Parathyroid adenoma (tissue), 2 donors: ENCODE measurements around the gene ARHGAP24.

Experiments used
- H2AFZ ChIP-seq: fragments of 300-600 bp; sonication (generic); one replicate; pipeline ENCODE4 v1.7.0; 2017; ENCODE audit warnings: antibody characterized with exemption, mild to moderate bottlenecking
- H3K27ac ChIP-seq: fragments of 300-600 bp; sonication (generic); one replicate; pipeline ENCODE4 v1.7.0; 2017
- H3K27me3 ChIP-seq: fragments of 300-600 bp; sonication (generic); one replicate; pipeline ENCODE4 v1.7.0; 2017; ENCODE audit warnings: low read length; ENCODE audit not compliant: control insufficient read depth, insufficient read depth
- H3K36me3 ChIP-seq: fragments of 300-600 bp; sonication (generic); one replicate; pipeline ENCODE4 v1.7.0; 2017; ENCODE audit warnings: low read length; ENCODE audit not compliant: control insufficient read depth, insufficient read depth
- H3K4me1 ChIP-seq: fragments of 300-600 bp; sonication (generic); one replicate; pipeline ENCODE4 v1.7.0; 2017; ENCODE audit warnings: control low read depth
- H3K4me2 ChIP-seq: fragments of 300-600 bp; sonication (generic); one replicate; pipeline ENCODE4 v1.7.0; 2017; ENCODE audit warnings: low read length
- H3K4me3 ChIP-seq: fragments of 300-600 bp; sonication (generic); one replicate; pipeline ENCODE4 v1.7.0; 2017; ENCODE audit warnings: low read depth, low read length
- H3K79me2 ChIP-seq: fragments of 300-600 bp; sonication (generic); one replicate; pipeline ENCODE4 v1.7.0; 2017; ENCODE audit warnings: control low read depth
- H3K9ac ChIP-seq: fragments of 300-600 bp; sonication (generic); one replicate; pipeline ENCODE4 v1.7.0; 2017; ENCODE audit warnings: mild to moderate bottlenecking
- H3K9me3 ChIP-seq: fragments of 300-600 bp; sonication (generic); one replicate; pipeline ENCODE4 v1.7.0; 2017; ENCODE audit warnings: low read length; ENCODE audit not compliant: control insufficient read depth
- TF ChIP-seq, protein P1 (sequence below): fragments of 300-600 bp; sonication (generic); IDR thresholded peaks from one replicate; pipeline ENCODE4 v1.7.0; 2017; ENCODE audit warnings: antibody characterized with exemption, mild to moderate bottlenecking
- donor health status: primary hyperparathyroidism.

The ARHGAP24 gene

DNA sequence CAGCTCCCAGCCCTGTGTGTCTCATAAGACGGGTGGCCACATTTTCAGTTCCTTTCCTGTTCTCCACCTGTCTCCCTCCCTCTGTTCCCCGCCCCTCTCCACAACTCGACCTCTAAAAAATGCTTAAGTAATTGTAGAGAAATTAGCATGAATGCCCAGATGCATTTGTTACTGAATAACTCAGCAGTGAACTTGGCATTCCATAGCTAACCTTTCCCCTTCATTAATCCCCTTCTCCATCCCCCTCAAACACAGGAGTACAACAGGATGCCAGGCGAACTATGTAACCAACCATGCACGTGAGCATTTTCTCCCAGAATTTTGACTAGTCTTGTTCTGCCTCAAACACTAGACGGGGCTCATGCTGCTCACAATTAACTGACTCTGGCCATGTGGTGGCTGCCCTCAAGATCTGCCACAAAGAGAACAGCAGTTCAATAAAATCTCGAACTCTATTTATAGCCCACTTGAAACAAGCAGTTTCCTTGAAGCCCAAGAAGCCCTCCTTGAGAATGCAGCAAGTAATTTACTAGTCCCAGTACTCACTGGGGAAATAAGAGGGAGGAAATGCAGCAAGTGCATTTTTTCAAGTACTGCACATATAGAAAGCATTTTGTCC, 351.2 kb downstream of the ARHGAP24 start:
- no peak overlapping the region for H3K4me3 ChIP-seq
- TF ChIP-seq, protein P1, sequence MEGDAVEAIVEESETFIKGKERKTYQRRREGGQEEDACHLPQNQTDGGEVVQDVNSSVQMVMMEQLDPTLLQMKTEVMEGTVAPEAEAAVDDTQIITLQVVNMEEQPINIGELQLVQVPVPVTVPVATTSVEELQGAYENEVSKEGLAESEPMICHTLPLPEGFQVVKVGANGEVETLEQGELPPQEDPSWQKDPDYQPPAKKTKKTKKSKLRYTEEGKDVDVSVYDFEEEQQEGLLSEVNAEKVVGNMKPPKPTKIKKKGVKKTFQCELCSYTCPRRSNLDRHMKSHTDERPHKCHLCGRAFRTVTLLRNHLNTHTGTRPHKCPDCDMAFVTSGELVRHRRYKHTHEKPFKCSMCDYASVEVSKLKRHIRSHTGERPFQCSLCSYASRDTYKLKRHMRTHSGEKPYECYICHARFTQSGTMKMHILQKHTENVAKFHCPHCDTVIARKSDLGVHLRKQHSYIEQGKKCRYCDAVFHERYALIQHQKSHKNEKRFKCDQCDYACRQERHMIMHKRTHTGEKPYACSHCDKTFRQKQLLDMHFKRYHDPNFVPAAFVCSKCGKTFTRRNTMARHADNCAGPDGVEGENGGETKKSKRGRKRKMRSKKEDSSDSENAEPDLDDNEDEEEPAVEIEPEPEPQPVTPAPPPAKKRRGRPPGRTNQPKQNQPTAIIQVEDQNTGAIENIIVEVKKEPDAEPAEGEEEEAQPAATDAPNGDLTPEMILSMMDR, result no peak
- no peaks in the 10 kb centered on the region for H3K79me2 ChIP-seq
- no peaks in the 10 kb centered on the region for H3K36me3 ChIP-seq
- no peaks in the 10 kb centered on the region for H3K27me3 ChIP-seq
- H3K9ac ChIP-seq, result no peak overlapping the region
- H3K4me1 ChIP-seq, result no peaks in the 10 kb centered on the region
- H2AFZ ChIP-seq, result peak overlapping the region; percentile 44
- H3K4me2 ChIP-seq, result no peak overlapping the region
- no peak overlapping the region for H3K27ac ChIP-seq
- no peaks in the 10 kb centered on the region for H3K9me3 ChIP-seq

DNA sequence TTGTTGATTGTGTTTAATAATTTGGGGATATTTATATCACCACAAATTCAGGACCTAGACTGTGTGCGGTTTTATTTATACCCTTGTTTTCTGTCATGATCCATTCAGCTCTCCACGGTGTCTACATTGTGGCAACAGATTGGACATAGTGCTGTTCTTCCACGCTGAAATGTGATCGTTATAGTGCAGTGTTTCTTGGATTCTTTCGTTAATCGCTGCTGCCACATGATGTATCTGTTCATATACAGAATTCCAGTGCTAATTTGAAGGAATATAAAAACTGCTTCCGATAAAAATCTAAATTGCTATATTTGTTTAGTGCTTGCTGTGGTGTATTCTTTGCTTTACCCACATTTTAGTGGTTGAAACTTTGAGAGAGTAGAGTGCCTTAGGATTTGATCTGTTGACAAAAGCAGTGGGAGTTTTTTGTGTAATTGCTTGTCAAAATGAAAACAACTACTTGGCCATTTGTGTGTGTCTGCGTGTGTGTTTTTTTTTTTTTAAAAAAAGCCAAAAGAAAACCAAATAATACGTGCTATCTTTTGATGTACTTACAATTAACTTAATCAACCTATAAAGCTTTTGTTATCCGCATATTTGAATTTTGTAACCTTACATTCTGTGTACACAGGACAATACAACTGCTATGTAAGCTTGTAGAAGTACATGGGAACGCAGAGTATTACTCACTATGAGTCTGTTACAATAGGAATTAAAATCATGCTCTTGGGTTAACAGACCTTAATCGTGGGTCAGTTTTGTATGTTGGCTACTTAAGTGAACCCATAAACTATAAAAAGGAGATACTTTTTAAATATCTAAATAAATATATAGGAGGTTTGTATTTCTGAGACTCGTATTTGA, 353.3 kb downstream of the ARHGAP24 start:
- Histone ChIP-seq H3K9ac (no peak overlapping the region), H3K27me3 (no peaks in the 10 kb centered on the region), H3K9me3 (no peaks in the 10 kb centered on the region), H3K79me2 (no peaks in the 10 kb centered on the region), H3K4me1 (no peaks in the 10 kb centered on the region), H3K4me3 (peak overlapping the region; percentile 48), H3K36me3 (no peaks in the 10 kb centered on the region), H2AFZ (no peak overlapping the region), H3K4me2 (peak overlapping the region; percentile 76), H3K27ac (no peak overlapping the region)
- TF ChIP-seq, protein P1, result no peak

DNA sequence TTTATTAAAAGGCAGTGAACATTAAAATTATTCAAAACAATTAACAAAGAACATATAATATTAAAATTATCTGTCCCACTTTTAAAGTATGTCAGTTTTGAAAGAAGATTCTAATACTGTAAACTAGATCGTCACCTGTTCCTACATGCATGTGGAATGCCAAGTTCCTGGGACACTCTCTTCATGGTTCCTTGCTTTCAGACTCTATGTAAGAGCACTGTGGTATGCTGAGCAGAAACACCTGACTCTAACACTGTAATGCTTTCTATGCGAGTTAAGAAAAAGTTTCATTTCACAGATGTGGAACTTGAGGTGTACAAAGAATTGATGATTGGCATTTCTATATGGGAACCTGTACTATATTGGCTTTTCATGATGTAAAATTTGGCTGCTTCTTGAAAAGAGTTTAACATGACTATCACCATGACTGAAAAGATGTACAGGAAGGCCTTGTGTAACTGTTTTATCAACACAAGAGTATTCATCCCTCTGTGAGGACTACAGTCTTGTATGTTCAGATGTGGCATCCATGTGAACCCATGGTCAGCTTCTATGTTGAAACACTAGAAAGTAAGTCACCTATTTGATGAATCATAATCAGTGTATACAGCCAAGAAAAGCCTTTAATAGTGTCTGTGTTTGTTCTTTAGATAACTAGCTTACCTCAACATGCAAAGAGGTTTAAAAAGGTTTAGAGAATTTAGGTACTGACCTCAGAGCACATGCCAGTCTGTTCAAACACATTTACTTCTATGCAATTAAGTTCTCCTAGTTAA, 354.5 kb downstream of the ARHGAP24 start:
- H2AFZ ChIP-seq, result no peak overlapping the region
- H3K36me3 ChIP-seq, result no peaks in the 10 kb centered on the region
- H3K4me2 ChIP-seq, result no peak overlapping the region
- H3K27ac ChIP-seq, result no peak overlapping the region
- TF ChIP-seq, protein P1, result no peak
- H3K4me3 ChIP-seq, result no peak overlapping the region
- H3K9ac ChIP-seq, result no peak overlapping the region
- H3K4me1 ChIP-seq, result no peaks in the 10 kb centered on the region
- H3K27me3 ChIP-seq, result no peaks in the 10 kb centered on the region
- H3K9me3 ChIP-seq, result no peaks in the 10 kb centered on the region
- no peaks in the 10 kb centered on the region for H3K79me2 ChIP-seq

DNA sequence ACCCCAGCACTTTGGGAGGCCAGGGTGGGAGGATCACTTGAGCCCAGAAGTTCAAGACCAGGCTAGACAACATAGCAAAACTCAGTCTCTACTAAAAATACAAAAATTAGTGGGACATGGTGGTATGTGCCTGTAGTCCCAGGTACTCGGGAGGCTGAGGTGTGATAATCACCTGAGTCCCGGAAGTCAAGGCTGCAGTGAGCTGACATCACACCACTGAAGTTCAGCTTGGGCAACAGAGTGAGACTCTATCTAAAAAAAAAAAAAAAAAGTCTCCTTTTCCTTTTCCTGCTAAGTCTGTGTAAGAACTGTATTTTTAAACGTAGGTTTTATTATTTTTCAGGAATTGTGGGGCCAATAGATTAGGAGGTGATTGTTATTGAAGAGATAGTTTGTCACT, 356.7 kb downstream of the ARHGAP24 start:
- Histone ChIP-seq H2AFZ (no peak overlapping the region), H3K9me3 (no peaks in the 10 kb centered on the region), H3K79me2 (no peaks in the 10 kb centered on the region), H3K9ac (no peak overlapping the region), H3K4me2 (no peak overlapping the region), H3K27me3 (no peaks in the 10 kb centered on the region), H3K36me3 (no peaks in the 10 kb centered on the region), H3K4me3 (no peak overlapping the region), H3K27ac (no peak overlapping the region), H3K4me1 (no peaks in the 10 kb centered on the region)
- TF ChIP-seq, protein P1, result no peak
